OCI-LY7 (cell line): Measurements from ENCODE around the gene SH3PXD2A. TPM values are rescaled to one million over a fixed set of nuclear protein-coding genes. Genes with fewer than 3 reads are reported as not detected.

ENCODE experiments used
- BruUV-seq: library from RNA; stranded (reverse); fragments of 400-500 nt; replicated peaks from 2 replicates; lab custom pipeline; 2021; lab: Mats Ljungman, UMichigan
- CTCF ChIA-PET: fragments of 300-600 bp; sonication (Branson Sonifier 250); formaldehyde crosslinking; loops from one replicate; lab custom pipeline; 2022; ENCODE audit warnings: antibody characterized with exemption; ENCODE audit not compliant: unreplicated experiment; lab: Charles Lee
- POLR2A ChIA-PET: fragments of 300-600 bp; sonication (Branson Sonifier 250); formaldehyde crosslinking; loops from one replicate; lab custom pipeline; 2022; ENCODE audit warnings: antibody characterized with exemption; lab: Charles Lee
- DNase-seq: peaks from one replicate; pipeline ENCODE4 v3.0.0-alpha.2; 2015; ENCODE audit warnings: low spot score
- H2AFZ ChIP-seq: fragments of 200-600 bp; sonication (generic), shearing (Covaris generic); 2 replicates; pipeline ENCODE4 v1.6.1; 2014; ENCODE audit warnings: mild to moderate bottlenecking, antibody characterized with exemption, low read length, moderate library complexity
- H3K27ac ChIP-seq: fragments of 200-600 bp; sonication (generic); 2 replicates; pipeline ENCODE4 v1.5.1; 2014; ENCODE audit warnings: mixed run types, low read depth, mild to moderate bottlenecking, moderate library complexity, low read length, inconsistent platforms; ENCODE audit not compliant: poor library complexity, severe bottlenecking
- H3K36me3 ChIP-seq: fragments of 200-600 bp; sonication (generic); 2 replicates; pipeline ENCODE4 v1.6.1; 2014; ENCODE audit warnings: mild to moderate bottlenecking, antibody characterized with exemption, low read length, moderate library complexity, mixed read lengths; ENCODE audit not compliant: insufficient read depth
- H3K4me1 ChIP-seq: fragments of 200-600 bp; sonication (generic); 2 replicates; pipeline ENCODE4 v1.5.1; 2014; ENCODE audit warnings: mild to moderate bottlenecking, low read length; ENCODE audit not compliant: insufficient read depth, poor library complexity, severe bottlenecking
- H3K4me2 ChIP-seq: fragments of 200-600 bp; sonication (generic); 2 replicates; pipeline ENCODE4 v1.6.1; 2014; ENCODE audit warnings: mild to moderate bottlenecking, low read length
- H3K4me3 ChIP-seq: fragments of 200-600 bp; sonication (generic); 2 replicates; pipeline ENCODE4 v1.5.1; 2014; ENCODE audit warnings: mild to moderate bottlenecking, low read depth, low read length; ENCODE audit not compliant: poor library complexity, severe bottlenecking
- H3K79me2 ChIP-seq: fragments of 200-600 bp; sonication (generic); 2 replicates; pipeline ENCODE4 v1.6.1; 2016; ENCODE audit warnings: low read depth, mild to moderate bottlenecking, low read length, moderate library complexity, mixed read lengths; ENCODE audit not compliant: insufficient read depth
- H3K9me2 ChIP-seq: fragments of 200-600 bp; sonication (generic); 2 replicates; pipeline ENCODE4 v1.6.1; 2016; ENCODE audit warnings: mild to moderate bottlenecking, low read length, mixed read lengths; ENCODE audit not compliant: insufficient read depth
- H3K9me3 ChIP-seq: fragments of 200-600 bp; sonication (generic); 2 replicates; pipeline ENCODE4 v1.6.1; 2014; ENCODE audit warnings: mild to moderate bottlenecking, mixed run types, low read length, mixed read lengths
- H4K20me1 ChIP-seq: fragments of 200-600 bp; sonication (generic); 2 replicates; pipeline ENCODE4 v1.6.1; 2014; ENCODE audit warnings: mild to moderate bottlenecking, antibody characterized with exemption, low read length, moderate library complexity, mixed read lengths; ENCODE audit not compliant: insufficient read depth
- EZH2phosphoT487 ChIP-seq: fragments of 200-600 bp; sonication (generic); IDR thresholded peaks from 2 replicates; pipeline ENCODE4 v1.6.1; 2018; ENCODE audit warnings: low read depth, borderline replicate concordance, mild to moderate bottlenecking, mixed run types, antibody characterized with exemption, low read length, moderate library complexity, mixed read lengths
- intact Hi-C: fragments of 100-400 bp; cut with micrococcal nuclease; formaldehyde crosslinking; loops from one replicate; pipeline ENCODE4 v1.10.0; 2022; ENCODE audit not compliant: unreplicated experiment
- total RNA-seq, 2 experiments: library from RNA; depleted of rRNA in 1 of 2; stranded (reverse); fragments of >200 nt in 1 of 2; shearing (Covaris generic) in 1 of 2; gene quantifications; 2 replicates each; pipeline ENCODE4 v1.2.3, GENCODE V29; 2014 to 2022
- TF ChIP-seq, protein P1 (sequence below): fragments of 200-600 bp; sonication (generic); conservative IDR thresholded peaks from 2 replicates; pipeline ENCODE4 v1.5.1; 2014; ENCODE audit warnings: mild to moderate bottlenecking, antibody characterized with exemption, low read length, moderate library complexity, mixed read lengths

Gene SH3PXD2A
- total RNA-seq, 2 experiments from 2014 or later, result 0.85 to 5.9 TPM

GRCh38 chr10:103545771-103546281 lies 309.6 kb downstream of the SH3PXD2A start:
- Histone ChIP-seq H3K4me1 (peaks cover 71% of the 10 kb centered on the region), H3K27ac (peak overlapping the region; percentile 14), H3K4me3 (no peak overlapping the region), H3K79me2 (no peaks in the 10 kb centered on the region), H4K20me1 (no peaks in the 10 kb centered on the region), H3K4me2 (peak overlapping the region; percentile 33), H3K9me2 (no peaks in the 10 kb centered on the region), H3K9me3 (no peaks in the 10 kb centered on the region), H3K36me3 (no peaks in the 10 kb centered on the region), H2AFZ (peak overlapping the region; percentile 9; the same call in 1 of the 2 replicates)
- ChIA-PET POLR2A (interaction anchor here (1.1 kb wide), 1 partner anchor 12 kb away, joined by 6 read pairs; no protein-coding TSS in a partner anchor), CTCF (interaction anchor here (0.6 to 0.9 kb wide), 3 partner anchors 13 to 68 kb away, joined by 3 to 9 read pairs (median 5); no protein-coding TSS in a partner anchor)
- TF ChIP-seq EZH2phosphoT487, result no peak
- TF ChIP-seq, protein P1, sequence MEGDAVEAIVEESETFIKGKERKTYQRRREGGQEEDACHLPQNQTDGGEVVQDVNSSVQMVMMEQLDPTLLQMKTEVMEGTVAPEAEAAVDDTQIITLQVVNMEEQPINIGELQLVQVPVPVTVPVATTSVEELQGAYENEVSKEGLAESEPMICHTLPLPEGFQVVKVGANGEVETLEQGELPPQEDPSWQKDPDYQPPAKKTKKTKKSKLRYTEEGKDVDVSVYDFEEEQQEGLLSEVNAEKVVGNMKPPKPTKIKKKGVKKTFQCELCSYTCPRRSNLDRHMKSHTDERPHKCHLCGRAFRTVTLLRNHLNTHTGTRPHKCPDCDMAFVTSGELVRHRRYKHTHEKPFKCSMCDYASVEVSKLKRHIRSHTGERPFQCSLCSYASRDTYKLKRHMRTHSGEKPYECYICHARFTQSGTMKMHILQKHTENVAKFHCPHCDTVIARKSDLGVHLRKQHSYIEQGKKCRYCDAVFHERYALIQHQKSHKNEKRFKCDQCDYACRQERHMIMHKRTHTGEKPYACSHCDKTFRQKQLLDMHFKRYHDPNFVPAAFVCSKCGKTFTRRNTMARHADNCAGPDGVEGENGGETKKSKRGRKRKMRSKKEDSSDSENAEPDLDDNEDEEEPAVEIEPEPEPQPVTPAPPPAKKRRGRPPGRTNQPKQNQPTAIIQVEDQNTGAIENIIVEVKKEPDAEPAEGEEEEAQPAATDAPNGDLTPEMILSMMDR, result no peak
- DNase-seq, result peak; percentile 45
- intact Hi-C loops, result no loop called here
- no TSS peak for BruUV-seq

GRCh38 chr10:103545366-103545765 lies 310.0 kb downstream of the SH3PXD2A start:
- Histone ChIP-seq H3K36me3 (no peaks in the 10 kb centered on the region), H2AFZ (peak overlapping the region; percentile 9; the same call in 1 of the 2 replicates), H3K4me1 (peaks cover 71% of the 10 kb centered on the region), H3K9me3 (no peaks in the 10 kb centered on the region), H3K9me2 (no peaks in the 10 kb centered on the region), H4K20me1 (no peaks in the 10 kb centered on the region), H3K79me2 (no peaks in the 10 kb centered on the region), H3K4me3 (no peak overlapping the region), H3K4me2 (peak overlapping the region; percentile 33), H3K27ac (no peak overlapping the region)
- BruUV-seq, result no TSS peak
- no peak for TF ChIP-seq EZH2phosphoT487
- TF ChIP-seq, protein P1, result no peak
- CTCF ChIA-PET, result interaction anchor here (0.6 to 0.9 kb wide), 3 partner anchors 13 to 68 kb away, joined by 3 to 9 read pairs (median 5); no protein-coding TSS in a partner anchor
- intact Hi-C loops, result no loop called here
- no peak for DNase-seq
- POLR2A ChIA-PET, result interaction anchor here (1.1 kb wide), 1 partner anchor 13 kb away, joined by 6 read pairs; no protein-coding TSS in a partner anchor
